ENCODE results near the gene SIPA1L3. TPM values are rescaled to one million over a fixed set of nuclear protein-coding genes. Genes with fewer than 3 reads are reported as not detected.

SIPA1L3 gene
- total and polyA plus RNA-seq, 2 of the 13 experiments (the other 11 are each of a cell fraction or from before 2014, with no cell fraction given) = 5.5 to 7.7 TPM

- TF ChIP-seq ARID5B (CRISPR knock-in tag; IDR thresholded peaks at IDR 0.05) (peak; percentile 37; the same call in 1 of the 2 replicates), ZNF644 (CRISPR knock-in tag; IDR thresholded peaks at IDR 0.05; ENCODE audit: low read depth) (peak; percentile 58; the same call in 1 of the 2 replicates), TEAD3 (CRISPR knock-in tag; optimal IDR thresholded peaks at IDR 0.05; ENCODE audit: borderline replicate concordance) (peak; percentile 24), ELF3 (CRISPR knock-in tag; IDR thresholded peaks at IDR 0.05) (0 out of 2 replicates have a peak, but pooled peaks have one; percentile 21), MEIS2 (CRISPR knock-in tag; IDR thresholded peaks at IDR 0.05) (peak; percentile 90), PBX2 (CRISPR knock-in tag; IDR thresholded peaks at IDR 0.05) (peak; percentile 70), ZSCAN29 (CRISPR knock-in tag; conservative IDR thresholded peaks at IDR 0.05) (no peak), HOXA3 (CRISPR knock-in tag; IDR thresholded peaks at IDR 0.05) (peak; percentile 23; the same call in 1 of the 2 replicates), HNF4A (CRISPR knock-in tag; IDR thresholded peaks at IDR 0.05) (peak; percentile 81), ZNF503 (CRISPR knock-in tag; IDR thresholded peaks at IDR 0.05) (no peak), CEBPB (IDR thresholded peaks at IDR 0.05; ENCODE audit: borderline replicate concordance, low read depth, low read length) (peak; percentile 63; the same call in 1 of the 2 replicates), TFAP4 (IDR thresholded peaks at IDR 0.05; ENCODE audit: borderline replicate concordance, low read depth) (peak; percentile 52; the same call in 1 of the 2 replicates)
These were observed 13.0 kb upstream of the SIPA1L3 start (continued) for GRCh38 chr19:37893845-37894575.
